Osteoblast (primary cell): ENCODE measurements around the gene MGRN1. TPM values are rescaled to one million over a fixed set of nuclear protein-coding genes. Genes with fewer than 3 reads are reported as not detected.

Source experiments
- DNase-seq: peaks from one replicate; pipeline ENCODE4 v3.0.0; 2011; ENCODE audit warnings: low spot score, mixed read lengths; ENCODE audit not compliant: insufficient read length; ENCODE audit errors: missing footprints
- H2AFZ ChIP-seq: 2 replicates; pipeline ENCODE4 v1.6.0; 2011; ENCODE audit warnings: mild to moderate bottlenecking, low read length
- H3K27ac ChIP-seq: 2 replicates; pipeline ENCODE4 v1.5.1; 2011; ENCODE audit warnings: mild to moderate bottlenecking, low read depth, low read length, moderate library complexity
- H3K27me3 ChIP-seq: 2 replicates; pipeline ENCODE4 v1.6.0; 2012; ENCODE audit warnings: mild to moderate bottlenecking, control low read depth, inconsistent platforms, low read length, moderate library complexity; ENCODE audit not compliant: insufficient read depth
- H3K36me3 ChIP-seq: 2 replicates; pipeline ENCODE4 v1.5.1; 2011; ENCODE audit warnings: mild to moderate bottlenecking, low read length, control low read depth, moderate library complexity; ENCODE audit not compliant: insufficient read depth
- H3K4me1 ChIP-seq: 2 replicates; pipeline ENCODE4 v1.5.1; 2011; ENCODE audit warnings: mild to moderate bottlenecking, low read length, control low read depth, moderate library complexity; ENCODE audit not compliant: insufficient read depth
- H3K4me2 ChIP-seq: 2 replicates; pipeline ENCODE4 v1.6.0; 2011; ENCODE audit warnings: mild to moderate bottlenecking, low read length; ENCODE audit not compliant: insufficient read depth
- H3K4me3 ChIP-seq: fragments of 200-600 bp; sonication (generic); 3 replicates; pipeline ENCODE4 v1.5.1; 2012; ENCODE audit warnings: mild to moderate bottlenecking, low read length, inconsistent platforms; ENCODE audit not compliant: insufficient read depth
- H3K79me2 ChIP-seq: 2 replicates; pipeline ENCODE4 v1.6.0; 2012; ENCODE audit warnings: mild to moderate bottlenecking, low read length, control low read depth, inconsistent platforms; ENCODE audit not compliant: insufficient read depth
- H3K9me3 ChIP-seq: 2 replicates; pipeline ENCODE4 v1.5.1; 2011; ENCODE audit warnings: low read depth, low read length, control low read depth
- H4K20me1 ChIP-seq: 2 replicates; pipeline ENCODE4 v1.6.0; 2012; ENCODE audit warnings: mild to moderate bottlenecking, low read length, control low read depth; ENCODE audit not compliant: insufficient read depth
- total RNA-seq: library from RNA; depleted of rRNA; stranded (reverse); fragments of >200 nt; gene quantifications from 2 replicates; pipeline ENCODE4 v1.2.3, GENCODE V29; 2012
- TF ChIP-seq, protein P1 (sequence below): IDR thresholded peaks from 2 replicates; pipeline ENCODE4 v1.5.1; 2011; ENCODE audit warnings: mild to moderate bottlenecking, low read depth, low read length, moderate library complexity; ENCODE audit errors: extremely low read depth

The MGRN1 gene
- total RNA-seq, 1 donor = 46.7 TPM

DNA sequence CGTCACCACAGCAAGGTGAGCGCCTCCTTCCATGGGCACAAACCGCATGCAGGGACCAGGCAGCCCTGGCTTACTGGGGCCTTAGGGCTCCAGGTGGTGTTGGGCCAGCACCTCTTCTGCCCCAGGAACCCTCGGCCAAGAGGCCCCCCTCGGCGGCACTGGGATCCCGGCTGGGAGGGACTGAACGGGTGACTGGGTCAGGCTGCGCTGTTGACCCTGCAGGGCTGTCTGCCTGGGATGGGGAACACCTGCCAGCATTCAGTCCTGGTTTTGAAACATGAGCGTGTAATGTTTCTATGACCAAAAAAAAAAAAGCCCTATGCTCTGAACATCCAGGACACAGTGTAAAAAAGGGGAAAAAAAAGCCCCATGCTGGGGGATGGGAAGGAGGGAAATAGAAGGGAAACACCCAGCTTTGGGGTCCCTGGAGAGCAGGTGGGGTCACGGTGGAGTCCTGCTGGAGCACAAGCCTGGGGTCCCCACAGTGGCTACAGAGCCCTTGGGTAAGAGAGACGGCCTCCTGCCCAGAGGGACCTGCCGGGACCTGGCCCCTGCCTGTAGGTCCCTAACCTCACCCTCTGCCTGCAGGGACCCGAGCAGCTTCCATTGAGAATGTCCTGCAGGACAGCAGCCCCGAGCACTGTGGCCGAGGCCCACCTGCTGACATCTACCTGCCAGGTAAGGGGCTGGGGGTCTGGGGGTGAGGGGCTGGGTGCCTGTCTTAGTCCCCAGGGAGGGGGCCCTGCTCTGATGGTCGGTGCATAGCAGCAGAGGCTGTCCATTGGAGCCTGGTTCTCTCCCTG, 58.8 kb downstream of the MGRN1 start:
- no peaks in the 10 kb centered on the region for H4K20me1 ChIP-seq
- no peaks in the 10 kb centered on the region for H3K9me3 ChIP-seq
- H3K27me3 ChIP-seq = no peaks in the 10 kb centered on the region
- TF ChIP-seq, protein P1, sequence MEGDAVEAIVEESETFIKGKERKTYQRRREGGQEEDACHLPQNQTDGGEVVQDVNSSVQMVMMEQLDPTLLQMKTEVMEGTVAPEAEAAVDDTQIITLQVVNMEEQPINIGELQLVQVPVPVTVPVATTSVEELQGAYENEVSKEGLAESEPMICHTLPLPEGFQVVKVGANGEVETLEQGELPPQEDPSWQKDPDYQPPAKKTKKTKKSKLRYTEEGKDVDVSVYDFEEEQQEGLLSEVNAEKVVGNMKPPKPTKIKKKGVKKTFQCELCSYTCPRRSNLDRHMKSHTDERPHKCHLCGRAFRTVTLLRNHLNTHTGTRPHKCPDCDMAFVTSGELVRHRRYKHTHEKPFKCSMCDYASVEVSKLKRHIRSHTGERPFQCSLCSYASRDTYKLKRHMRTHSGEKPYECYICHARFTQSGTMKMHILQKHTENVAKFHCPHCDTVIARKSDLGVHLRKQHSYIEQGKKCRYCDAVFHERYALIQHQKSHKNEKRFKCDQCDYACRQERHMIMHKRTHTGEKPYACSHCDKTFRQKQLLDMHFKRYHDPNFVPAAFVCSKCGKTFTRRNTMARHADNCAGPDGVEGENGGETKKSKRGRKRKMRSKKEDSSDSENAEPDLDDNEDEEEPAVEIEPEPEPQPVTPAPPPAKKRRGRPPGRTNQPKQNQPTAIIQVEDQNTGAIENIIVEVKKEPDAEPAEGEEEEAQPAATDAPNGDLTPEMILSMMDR = no peak
- peaks cover 39% of the 10 kb centered on the region for H3K36me3 ChIP-seq
- no peak overlapping the region for H2AFZ ChIP-seq
- H3K4me1 ChIP-seq = peaks cover 4% of the 10 kb centered on the region
- no peak overlapping the region for H3K4me2 ChIP-seq
- no peak overlapping the region for H3K4me3 ChIP-seq
- peak; percentile 79 for DNase-seq
- no peak overlapping the region for H3K27ac ChIP-seq
- H3K79me2 ChIP-seq = peaks cover 13% of the 10 kb centered on the region

- Histone ChIP-seq H3K27me3 (no peaks in the 10 kb centered on the region), H3K4me2 (no peak overlapping the region), H4K20me1 (no peaks in the 10 kb centered on the region), H2AFZ (no peak overlapping the region), H3K4me1 (peaks cover 4% of the 10 kb centered on the region), H3K27ac (no peak overlapping the region), H3K79me2 (peaks cover 13% of the 10 kb centered on the region), H3K36me3 (peaks cover 42% of the 10 kb centered on the region), H3K9me3 (no peaks in the 10 kb centered on the region), H3K4me3 (no peak overlapping the region)
- peak; percentile 50 for DNase-seq
- TF ChIP-seq, protein P1 = no peak
Measured at GRCh38 chr16:4684058-4684715, 59.6 kb downstream of the MGRN1 start.

- H3K4me3 ChIP-seq = no peak overlapping the region
- H3K36me3 ChIP-seq = peaks cover 42% of the 10 kb centered on the region
- no peak overlapping the region for H3K27ac ChIP-seq
- no peaks in the 10 kb centered on the region for H4K20me1 ChIP-seq
- H3K79me2 ChIP-seq = peaks cover 13% of the 10 kb centered on the region
- no peaks in the 10 kb centered on the region for H3K9me3 ChIP-seq
- peak; percentile 69 for DNase-seq
- H2AFZ ChIP-seq = no peak overlapping the region
- TF ChIP-seq, protein P1 = no peak
- H3K4me2 ChIP-seq = no peak overlapping the region
- peaks cover under 1% of the 10 kb centered on the region for H3K4me1 ChIP-seq
- no peaks in the 10 kb centered on the region for H3K27me3 ChIP-seq
Measured at GRCh38 chr16:4684763-4685162, 60.1 kb downstream of the MGRN1 start.

GRCh38 chr16:4685292-4685691, 60.7 kb downstream of the MGRN1 start:
- H2AFZ ChIP-seq = no peak overlapping the region
- no peaks in the 10 kb centered on the region for H3K4me1 ChIP-seq
- peaks cover 13% of the 10 kb centered on the region for H3K79me2 ChIP-seq
- no peak overlapping the region for H3K4me3 ChIP-seq
- TF ChIP-seq, protein P1 = no peak
- H3K27ac ChIP-seq = no peak overlapping the region
- no peak overlapping the region for H3K4me2 ChIP-seq
- no peaks in the 10 kb centered on the region for H4K20me1 ChIP-seq
- DNase-seq = peak; percentile 80
- H3K27me3 ChIP-seq = no peaks in the 10 kb centered on the region
- no peaks in the 10 kb centered on the region for H3K9me3 ChIP-seq
- H3K36me3 ChIP-seq = peaks cover 42% of the 10 kb centered on the region
